Measurements from ENCODE around the gene COPE. TPM values are rescaled to one million over a fixed set of nuclear protein-coding genes. Genes with fewer than 3 reads are reported as not detected.

COPE gene
- polyA plus RNA-seq, 1 donor (not counting 4 experiments of a cell fraction or from before 2014, with no cell fraction given) = 109 TPM

- dilution Hi-C loops (cut with MboI; ENCODE audit: extremely low pct_ligation_motif_present, low sequenced_read_pairs) = no loop called here
- no peaks in the 10 kb centered on the region for H3K4me1 ChIP-seq (ENCODE audit: control insufficient read depth, extremely low read depth, insufficient read depth, low read length)
- no peak overlapping the region for H3K27ac ChIP-seq (ENCODE audit: control insufficient read depth, insufficient read depth, low read length)
- FAIRE-seq = no peak
- no peak overlapping the region for H3K4me3 ChIP-seq (ENCODE audit: control insufficient read depth in 2 of 3, extremely low read depth in 1 of 3, insufficient read depth in 2 of 3, low read depth in 1 of 3, low read length in 3 of 3)
- H3K9ac ChIP-seq (ENCODE audit: control insufficient read depth, extremely low read depth, insufficient read depth, low read length) = no peak overlapping the region
- H3K4me2 ChIP-seq (ENCODE audit: control insufficient read depth, extremely low read depth, insufficient read depth, low read depth, low read length) = no peak overlapping the region
- H3K36me3 ChIP-seq (ENCODE audit: control insufficient read depth in 2 of 2, extremely low read depth in 1 of 2, insufficient read depth in 2 of 2, low read length in 2 of 2) = peaks cover 23 to 43% of the 10 kb centered on the region in 2 experiments
- H3K79me2 ChIP-seq (ENCODE audit: control insufficient read depth, insufficient read depth, low read length) = no peaks in the 10 kb centered on the region
- no peaks in the 10 kb centered on the region for H4K20me1 ChIP-seq (ENCODE audit: control insufficient read depth, extremely low read depth, insufficient read depth, low read length)
- TF ChIP-seq CTCF (optimal IDR thresholded peaks at IDR 0.05 in 1 of 3, IDR thresholded peaks at IDR 0.05 in 1 of 3, conservative IDR thresholded peaks at IDR 0.05 in 1 of 3; ENCODE audit: extremely low read depth in 1 of 3, insufficient read depth in 2 of 3, low read length in 3 of 3) (no peak), EZH2 (IDR thresholded peaks at IDR 0.05; ENCODE audit: low read length) (no peak)
- DNase-seq (ENCODE audit: low read depth, low spot score) = no peak
- no peaks in the 10 kb centered on the region for H3K9me3 ChIP-seq (ENCODE audit: control insufficient read depth, low read depth, low read length)
- H2AFZ ChIP-seq (ENCODE audit: control insufficient read depth, low read length) = no peak overlapping the region
- H3K27me3 ChIP-seq (ENCODE audit: control insufficient read depth, extremely low read depth, insufficient read depth, low read length) = no peaks in the 10 kb centered on the region
- H3K9me1 ChIP-seq (ENCODE audit: control insufficient read depth, extremely low read depth, insufficient read depth, low read length) = no peaks in the 10 kb centered on the region
Measured at GRCh38 chr19:18905513-18906236, 13.5 kb downstream of the COPE start.

GRCh38 chr19:18905058-18905456 is 14.1 kb downstream of the COPE start:
- H3K79me2 ChIP-seq (ENCODE audit: control insufficient read depth, insufficient read depth, low read length) = no peaks in the 10 kb centered on the region
- no peak overlapping the region for H3K4me2 ChIP-seq (ENCODE audit: control insufficient read depth, extremely low read depth, insufficient read depth, low read depth, low read length)
- FAIRE-seq (no peak), DNase-seq (ENCODE audit: low read depth, low spot score) (no peak)
- H3K9ac ChIP-seq (ENCODE audit: control insufficient read depth, extremely low read depth, insufficient read depth, low read length) = no peak overlapping the region
- no peak for TF ChIP-seq CTCF (optimal IDR thresholded peaks at IDR 0.05 in 1 of 3, IDR thresholded peaks at IDR 0.05 in 1 of 3, conservative IDR thresholded peaks at IDR 0.05 in 1 of 3; ENCODE audit: extremely low read depth in 1 of 3, insufficient read depth in 2 of 3, low read length in 3 of 3)
- no peak for TF ChIP-seq EZH2 (IDR thresholded peaks at IDR 0.05; ENCODE audit: low read length)
- H3K4me1 ChIP-seq (ENCODE audit: control insufficient read depth, extremely low read depth, insufficient read depth, low read length) = no peaks in the 10 kb centered on the region
- H2AFZ ChIP-seq (ENCODE audit: control insufficient read depth, low read length) = no peak overlapping the region
- no peaks in the 10 kb centered on the region for H3K27me3 ChIP-seq (ENCODE audit: control insufficient read depth, extremely low read depth, insufficient read depth, low read length)
- no peaks in the 10 kb centered on the region for H3K9me1 ChIP-seq (ENCODE audit: control insufficient read depth, extremely low read depth, insufficient read depth, low read length)
- no peaks in the 10 kb centered on the region for H4K20me1 ChIP-seq (ENCODE audit: control insufficient read depth, extremely low read depth, insufficient read depth, low read length)
- no peaks in the 10 kb centered on the region for H3K9me3 ChIP-seq (ENCODE audit: control insufficient read depth, low read depth, low read length)
- no peak overlapping the region for H3K4me3 ChIP-seq (ENCODE audit: control insufficient read depth in 2 of 3, extremely low read depth in 1 of 3, insufficient read depth in 2 of 3, low read depth in 1 of 3, low read length in 3 of 3)
- H3K27ac ChIP-seq (ENCODE audit: control insufficient read depth, insufficient read depth, low read length) = no peak overlapping the region
- dilution Hi-C loops (cut with MboI; ENCODE audit: extremely low pct_ligation_motif_present, low sequenced_read_pairs) = no loop called here
- peaks cover 23 to 39% of the 10 kb centered on the region in 2 experiments for H3K36me3 ChIP-seq (ENCODE audit: control insufficient read depth in 2 of 2, extremely low read depth in 1 of 2, insufficient read depth in 2 of 2, low read length in 2 of 2)
